ENCODE data around the gene DNALI1. TPM values are rescaled to one million over a fixed set of nuclear protein-coding genes. Genes with fewer than 3 reads are reported as not detected.

DNALI1 gene
- total RNA-seq, 1 experiment from 2014 or later = not detected

DNA sequence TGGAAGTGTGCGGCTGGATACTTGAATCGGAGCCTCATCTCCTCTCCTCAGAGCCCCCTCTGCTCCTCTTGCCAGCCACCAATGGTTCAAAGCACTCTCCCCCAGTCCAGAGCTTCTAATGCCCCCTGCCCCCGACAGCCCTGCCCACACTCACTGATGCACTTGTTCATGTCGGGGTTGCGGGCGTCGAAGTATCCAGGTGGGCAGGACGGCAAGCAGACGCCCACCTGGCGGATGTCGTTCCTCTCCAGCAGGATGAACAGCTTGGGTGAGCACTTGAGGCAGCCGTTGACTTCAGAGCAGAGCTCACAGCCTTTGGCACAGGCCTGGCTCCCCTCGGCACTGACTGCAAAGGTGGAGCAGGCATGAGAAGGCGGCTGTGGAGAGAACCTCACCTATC, 59.6 kb downstream of the DNALI1 start:
- Histone ChIP-seq H4K20me1 (ENCODE audit: low read length) (no peaks in the 10 kb centered on the region), H3K79me2 (ENCODE audit: low read length) (no peaks in the 10 kb centered on the region), H3K9me2 (replicated peaks; ENCODE audit: low read length) (no peaks in the 10 kb centered on the region), H3K27me3 (ENCODE audit: low read length) (peaks cover 66% of the 10 kb centered on the region), H2AFZ (ENCODE audit: low read length) (no peak overlapping the region), H3K9me3 (ENCODE audit: low read length) (no peaks in the 10 kb centered on the region), H3K36me3 (ENCODE audit: low read depth, low read length) (no peaks in the 10 kb centered on the region), H3K4me2 (ENCODE audit: low read length) (no peak overlapping the region), H3K27ac (ENCODE audit: low read length) (no peak overlapping the region), H3K4me1 (ENCODE audit: insufficient read depth, low read length) (no peaks in the 10 kb centered on the region), H3K9ac (ENCODE audit: low read length) (no peak overlapping the region), H3F3A (ENCODE audit: low read length, unreplicated experiment) (no peaks in the 10 kb centered on the region), H3K4me3 (ENCODE audit: low read length) (no peak overlapping the region)
- ChIA-PET POLR2A (ENCODE audit: unreplicated experiment) (no interaction called here), CTCF (interaction anchor here (0.5 kb wide), 1 partner anchor 13 kb away, joined by 6 read pairs; no protein-coding TSS in a partner anchor)
- TF ChIP-seq, protein P1, sequence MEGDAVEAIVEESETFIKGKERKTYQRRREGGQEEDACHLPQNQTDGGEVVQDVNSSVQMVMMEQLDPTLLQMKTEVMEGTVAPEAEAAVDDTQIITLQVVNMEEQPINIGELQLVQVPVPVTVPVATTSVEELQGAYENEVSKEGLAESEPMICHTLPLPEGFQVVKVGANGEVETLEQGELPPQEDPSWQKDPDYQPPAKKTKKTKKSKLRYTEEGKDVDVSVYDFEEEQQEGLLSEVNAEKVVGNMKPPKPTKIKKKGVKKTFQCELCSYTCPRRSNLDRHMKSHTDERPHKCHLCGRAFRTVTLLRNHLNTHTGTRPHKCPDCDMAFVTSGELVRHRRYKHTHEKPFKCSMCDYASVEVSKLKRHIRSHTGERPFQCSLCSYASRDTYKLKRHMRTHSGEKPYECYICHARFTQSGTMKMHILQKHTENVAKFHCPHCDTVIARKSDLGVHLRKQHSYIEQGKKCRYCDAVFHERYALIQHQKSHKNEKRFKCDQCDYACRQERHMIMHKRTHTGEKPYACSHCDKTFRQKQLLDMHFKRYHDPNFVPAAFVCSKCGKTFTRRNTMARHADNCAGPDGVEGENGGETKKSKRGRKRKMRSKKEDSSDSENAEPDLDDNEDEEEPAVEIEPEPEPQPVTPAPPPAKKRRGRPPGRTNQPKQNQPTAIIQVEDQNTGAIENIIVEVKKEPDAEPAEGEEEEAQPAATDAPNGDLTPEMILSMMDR (conservative IDR thresholded peaks at IDR 0.05; ENCODE audit: low read depth, low read length) = no peak
- TF ChIP-seq EZH2 (IDR thresholded peaks at IDR 0.05; ENCODE audit: low read length, unreplicated experiment) (no peak), EZH2phosphoT487 (IDR thresholded peaks at IDR 0.05; ENCODE audit: borderline replicate concordance, low read length) (no peak)
- no peak for ATAC-seq
- no peak for DNase-seq
- no TSS peak for BruUV-seq (replicated peaks)
- intact Hi-C loops (cut with micrococcal nuclease) = no loop called here

Other genes starting within 250 kb of the DNALI1 start
- gene ZC3H12A, start 82.4 kb upstream of the DNALI1 start, total RNA-seq (2014; rRNA removed) = 45.3 and 65.1 TPM in 2 replicates
- gene MEAF6, start 42.2 kb upstream of the DNALI1 start, total RNA-seq (2014; rRNA removed) = 87.0 and 90.9 TPM in 2 replicates
- gene SNIP1, start 2.6 kb upstream of the DNALI1 start, total RNA-seq (2014; rRNA removed) = 23.1 and 36.0 TPM in 2 replicates
- 93.4 and 110 TPM in 2 replicates for gene GNL2, start 39.0 kb downstream of the DNALI1 start, total RNA-seq (2014; rRNA removed)
- not detected in 2 replicates for gene RSPO1, start 78.0 kb downstream of the DNALI1 start, total RNA-seq (2014; rRNA removed)
- gene CDCA8, start 135.6 kb downstream of the DNALI1 start, total RNA-seq (2014; rRNA removed) = 30.1 and 31.8 TPM in 2 replicates
- gene EPHA10, start 208.2 kb downstream of the DNALI1 start, total RNA-seq (2014; rRNA removed) = 1.8 and 3.5 TPM in 2 replicates
- gene MANEAL, start 236.9 kb downstream of the DNALI1 start, total RNA-seq (2014; rRNA removed) = 47.6 and 54.1 TPM in 2 replicates